Myocyte (in vitro differentiated cells): ENCODE results near the gene DGKQ. TPM values are rescaled to one million over a fixed set of nuclear protein-coding genes. Genes with fewer than 3 reads are reported as not detected.
A peak's percentile ranks its signal among the peaks of the same experiment; 100 is the strongest.

Experiments
- DNase-seq: peaks from one replicate; pipeline ENCODE4 v3.0.0-alpha.2; 2012; ENCODE audit warnings: low read depth
- total RNA-seq: library from RNA; depleted of rRNA; stranded (reverse); fragments of >200 nt; gene quantifications from 2 replicates; pipeline ENCODE4 v1.2.3, GENCODE V29; 2014

The DGKQ gene
- total RNA-seq, 1 donor from 2014 or later = 10.2 TPM

DNA sequence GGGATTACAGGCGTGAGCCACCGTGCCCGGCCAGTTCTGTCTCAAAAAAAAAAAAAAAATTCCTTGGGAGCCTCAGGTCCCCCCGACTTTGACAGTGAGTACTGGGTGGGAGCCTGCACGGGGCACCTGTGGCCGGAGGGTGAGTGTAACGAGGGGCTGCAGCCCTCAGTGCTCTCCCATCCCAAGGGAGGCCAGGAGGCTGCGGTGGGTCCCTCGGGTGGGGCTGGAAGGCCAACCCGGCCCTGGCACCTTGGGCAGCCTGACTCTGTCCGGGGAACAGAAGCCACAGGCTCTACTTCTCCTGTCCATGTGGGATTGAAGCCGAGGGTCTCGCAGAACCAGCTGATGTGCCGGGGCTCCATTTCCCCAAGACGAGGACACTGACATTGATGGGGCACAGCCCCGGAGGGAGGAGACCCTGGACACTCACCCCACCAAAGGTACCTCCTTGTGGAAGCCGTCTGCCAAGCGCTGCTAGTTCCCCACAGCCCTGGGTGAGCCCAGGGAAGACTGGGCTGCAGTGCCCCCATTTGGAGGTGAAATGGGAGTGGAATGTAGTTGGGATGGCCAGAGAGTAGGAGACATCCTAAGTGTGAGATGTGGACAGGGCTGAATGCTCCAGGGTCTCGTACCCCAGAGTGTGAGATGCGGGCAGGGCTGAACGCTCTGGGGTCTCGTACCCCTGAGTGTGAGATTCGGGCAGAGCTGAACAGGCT lies 22.1 kb upstream of the DGKQ start:
- no peak for DNase-seq

GRCh38 chr4:993111-994029 lies 20.0 kb upstream of the DGKQ start, which contains the start of gene SLC26A1:
Gene SLC26A1 (minus strand): TSS chr4:993404. CDS start chr4:991703, 1,701 bp downstream.
- no peak for DNase-seq

- DNase-seq = no peak
These were observed 19.1 kb upstream of the DGKQ start for GRCh38 chr4:992297-993110.

- DNase-seq = no peak
These were observed 18.3 kb upstream of the DGKQ start for GRCh38 chr4:991451-992296.

- DNase-seq = no peak
These were observed 17.5 kb upstream of the DGKQ start for GRCh38 chr4:990746-991367.

GRCh38 chr4:989722-990471 lies 16.5 kb upstream of the DGKQ start:
- no peak for DNase-seq

GRCh38 chr4:988726-989721 lies 15.7 kb upstream of the DGKQ start:
- no peak for DNase-seq

DNA sequence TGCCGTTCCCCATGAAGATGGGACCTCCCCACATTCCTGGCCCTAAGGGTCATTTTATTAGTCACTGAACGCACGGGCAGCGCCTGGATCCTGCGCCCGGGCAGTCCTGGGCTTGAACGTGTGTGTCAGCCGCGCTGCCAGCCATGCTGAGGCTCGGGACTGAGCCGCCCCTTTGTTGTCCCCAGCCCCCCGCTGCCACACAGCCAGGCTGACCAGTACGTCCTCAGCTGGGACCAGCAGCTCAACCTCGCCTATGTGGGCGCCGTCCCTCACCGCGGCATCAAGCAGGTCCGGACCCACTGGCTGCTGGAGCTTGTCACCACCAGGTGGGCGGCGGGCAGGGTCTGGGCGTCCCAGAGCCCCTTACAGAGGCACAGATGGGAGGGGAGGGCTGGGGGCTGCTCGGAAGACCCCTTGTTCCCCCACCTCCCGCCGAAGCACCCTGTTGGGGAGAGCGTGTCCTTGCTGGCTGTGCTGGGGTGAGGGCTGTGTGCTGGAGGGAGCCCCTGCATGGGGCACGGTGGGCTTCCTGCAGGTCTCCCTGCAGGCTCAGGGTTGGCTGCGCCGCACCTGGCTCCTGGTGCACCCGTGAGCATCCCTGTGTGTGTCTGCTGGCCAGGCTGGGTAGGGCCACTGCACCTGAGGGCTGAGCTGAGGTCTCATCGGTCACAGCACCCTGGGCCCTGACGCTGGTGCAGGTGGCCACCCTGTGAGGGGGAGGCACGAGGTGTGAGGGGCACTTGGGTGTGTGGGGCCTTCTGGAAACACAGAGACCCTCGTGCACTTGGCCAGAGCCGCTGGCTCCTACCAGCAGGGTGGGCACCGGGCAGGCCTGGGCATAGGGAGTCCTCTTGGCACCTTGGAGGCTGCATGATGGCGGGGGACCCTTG lies 14.5 kb upstream of the DGKQ start:
- DNase-seq = peak; percentile 18

DNA sequence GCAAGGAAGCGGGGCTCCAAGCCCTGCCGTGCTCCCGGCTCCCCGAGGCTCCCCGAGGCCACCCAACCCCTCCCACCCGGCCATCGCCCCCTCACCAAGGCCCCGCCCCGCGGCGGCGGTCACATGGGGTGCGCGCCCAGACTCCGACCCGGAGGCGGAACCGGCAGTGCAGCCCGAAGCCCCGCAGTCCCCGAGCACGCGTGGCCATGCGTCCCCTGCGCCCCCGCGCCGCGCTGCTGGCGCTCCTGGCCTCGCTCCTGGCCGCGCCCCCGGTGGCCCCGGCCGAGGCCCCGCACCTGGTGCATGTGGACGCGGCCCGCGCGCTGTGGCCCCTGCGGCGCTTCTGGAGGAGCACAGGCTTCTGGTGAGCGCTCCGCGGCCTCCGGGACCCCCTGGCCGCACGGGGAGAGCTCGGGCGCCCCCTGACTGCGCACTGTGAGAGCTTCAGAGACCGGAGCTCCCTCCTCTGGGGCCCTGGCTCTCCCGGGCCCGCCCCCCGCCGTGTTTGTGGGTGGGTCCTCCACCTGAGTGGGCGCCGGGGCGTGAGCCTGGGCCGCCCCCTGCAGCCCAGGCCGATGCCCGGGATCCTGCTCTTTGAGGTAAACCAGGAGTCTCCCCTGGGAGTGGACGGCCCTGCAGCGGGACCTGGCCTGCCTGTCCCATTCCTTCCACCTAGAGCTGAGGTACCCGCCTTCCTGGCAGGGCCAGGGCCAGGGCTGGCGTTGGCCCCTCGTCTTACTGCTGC lies 13.7 kb upstream of the DGKQ start, which contains the start of gene IDUA:
TSS of gene IDUA (plus strand) at position 166 of the 745 bp plus-strand sequence. CDS start at position 207, 41 bp downstream.
- DNase-seq = peak; percentile 76

GRCh38 chr4:986428-986878 lies 13.1 kb upstream of the DGKQ start:
- DNase-seq = no peak

- peak; percentile 17 for DNase-seq
These were observed 11.9 kb upstream of the DGKQ start for GRCh38 chr4:985123-985830.

- no peak for DNase-seq
These were observed 11.1 kb upstream of the DGKQ start for GRCh38 chr4:984336-985054.

DNA sequence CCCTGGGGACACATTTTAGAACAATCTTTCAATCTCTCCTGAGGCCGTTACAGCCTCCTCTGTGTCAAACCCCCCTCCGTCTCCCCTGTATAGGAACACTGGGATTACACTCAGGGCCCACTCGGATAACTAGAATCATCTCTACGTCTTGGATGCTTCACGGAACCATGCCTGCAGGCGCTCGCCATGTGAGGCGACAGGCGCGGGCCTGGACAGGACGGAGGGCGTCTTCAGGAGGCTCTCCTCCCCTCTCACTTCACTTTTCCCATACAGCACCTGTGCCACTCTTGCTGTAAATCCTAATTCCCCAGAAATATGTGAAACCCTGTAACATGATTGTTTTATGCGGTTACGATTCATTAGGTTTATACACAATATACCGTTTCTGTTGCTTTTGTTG lies 9.4 kb upstream of the DGKQ start:
- DNase-seq = no peak

DNA sequence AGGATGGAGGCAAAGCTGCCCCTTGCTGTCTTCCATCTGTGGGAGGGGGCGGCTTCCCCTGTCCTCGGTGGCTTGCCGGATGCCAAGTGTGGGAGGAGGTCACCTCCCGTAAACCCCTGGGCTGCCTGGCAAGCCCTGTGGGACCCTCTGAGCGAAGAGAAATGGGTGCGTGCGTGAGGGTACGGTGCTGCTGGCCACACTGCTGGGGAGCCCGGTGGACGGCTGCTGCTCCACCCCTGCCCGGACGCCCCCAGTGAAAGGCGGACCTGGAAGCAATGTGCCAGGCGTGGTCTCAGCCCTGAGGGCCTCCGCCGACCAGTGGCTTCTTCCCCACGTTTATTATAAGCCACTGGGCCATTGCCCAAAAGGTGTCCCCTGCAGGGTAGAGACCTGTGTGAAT lies 8.9 kb upstream of the DGKQ start:
- no peak for DNase-seq
